ENCODE measurements around the gene TBL3.
A peak's percentile ranks its signal among the peaks of the same experiment; 100 is the strongest.

The TBL3 gene

DNA sequence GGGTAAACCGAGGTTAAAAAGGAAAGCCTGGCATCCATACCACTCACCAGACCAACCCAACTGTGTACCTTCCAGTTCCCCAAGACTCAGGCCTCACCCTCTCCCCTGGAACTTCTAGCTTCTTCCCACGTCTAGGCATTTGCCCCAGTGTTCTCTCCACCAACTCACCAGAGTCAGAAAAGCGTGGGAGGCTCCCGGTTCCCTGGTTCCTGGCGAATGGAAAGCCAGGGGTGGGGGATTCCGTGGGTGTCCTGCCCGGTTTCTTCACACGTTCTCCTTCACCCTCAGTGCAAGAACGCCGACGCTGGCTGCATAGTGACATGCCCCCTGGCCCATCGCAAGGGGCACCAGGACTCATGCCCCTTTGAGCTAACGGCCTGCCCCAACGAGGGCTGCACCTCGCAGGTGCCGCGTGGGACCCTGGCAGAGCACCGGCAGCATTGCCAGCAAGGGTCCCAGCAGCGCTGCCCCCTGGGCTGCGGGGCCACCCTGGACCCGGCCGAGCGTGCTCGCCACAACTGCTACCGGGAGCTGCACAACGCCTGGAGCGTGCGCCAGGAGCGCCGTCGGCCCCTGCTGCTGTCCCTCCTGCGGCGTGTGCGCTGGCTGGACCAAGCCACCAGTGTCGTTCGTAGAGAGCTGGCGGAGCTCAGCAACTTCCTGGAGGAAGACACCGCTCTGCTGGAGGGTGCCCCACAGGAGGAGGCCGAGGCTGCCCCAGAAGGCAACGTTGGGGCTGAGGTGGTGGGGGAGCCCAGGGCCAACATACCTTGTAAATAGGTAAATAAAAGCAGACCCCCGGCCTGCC is 3.5 kb upstream of the TBL3 start:
- H3K4me1 Mint-ChIP-seq (ENCODE audit: low read depth), result peaks cover 37% of the 10 kb centered on the region
- H3K27ac Mint-ChIP-seq, result no peak overlapping the region
- H3K4me3 Mint-ChIP-seq, result no peak overlapping the region
- H3K36me3 Mint-ChIP-seq (ENCODE audit: low read depth), result peaks cover 24% of the 10 kb centered on the region
- H3K27me3 Mint-ChIP-seq, result no peaks in the 10 kb centered on the region
- no peaks in the 10 kb centered on the region for H3K9me3 Mint-ChIP-seq

GRCh38 chr16:1972490-1972877 is 631 bp downstream of the TBL3 start:
- Mint-ChIP-seq H3K27ac (peak overlapping the region; percentile 29), H3K9me3 (no peaks in the 10 kb centered on the region), H3K27me3 (no peaks in the 10 kb centered on the region)

DNA sequence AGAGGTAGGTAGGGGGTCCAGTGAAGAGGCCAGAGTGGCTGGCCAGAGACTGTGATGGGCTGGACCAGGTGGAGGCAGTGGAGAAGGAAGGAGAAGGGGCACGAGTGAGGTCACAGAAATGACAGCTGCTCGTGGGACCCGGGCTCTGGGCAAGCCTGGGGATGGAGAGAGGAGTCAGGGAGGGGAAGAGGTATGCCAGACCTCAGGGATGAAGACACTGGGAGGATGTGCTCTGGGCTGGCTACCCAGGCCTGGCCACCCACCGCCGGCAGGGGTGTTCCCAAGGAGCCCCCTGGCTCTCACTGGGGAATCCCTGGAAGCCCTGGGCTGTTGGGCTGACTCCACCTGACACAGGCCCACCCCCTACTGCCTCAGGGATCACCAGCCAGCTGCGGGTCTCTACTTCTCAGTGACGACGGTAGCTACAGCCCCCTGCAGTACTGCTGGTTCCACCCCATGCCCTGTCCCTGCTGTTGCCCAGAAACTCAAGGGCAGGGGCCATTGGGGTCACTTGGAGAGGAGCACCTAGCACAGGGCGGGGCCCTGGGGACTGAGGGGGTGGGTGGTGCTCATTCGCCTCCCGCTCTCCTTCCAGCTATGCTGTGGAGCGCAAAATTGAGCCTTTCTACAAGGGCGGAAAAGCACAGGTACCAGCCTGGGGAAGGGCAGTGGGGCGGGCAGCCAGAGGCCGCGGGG is 1.8 kb downstream of the TBL3 start:
- H3K36me3 Mint-ChIP-seq (ENCODE audit: low read depth), result peaks cover 20% of the 10 kb centered on the region
- no peaks in the 10 kb centered on the region for H3K9me3 Mint-ChIP-seq
- H3K4me3 Mint-ChIP-seq, result peak overlapping the region; percentile 98
- no peaks in the 10 kb centered on the region for H3K27me3 Mint-ChIP-seq
- no peak overlapping the region for H3K27ac Mint-ChIP-seq
- peaks cover 24% of the 10 kb centered on the region for H3K4me1 Mint-ChIP-seq (ENCODE audit: low read depth)

More at GRCh38 chr16:1972490-1972877, 631 bp downstream of the TBL3 start:
- Mint-ChIP-seq H3K4me3 (peak overlapping the region; percentile 98), H3K4me1 (ENCODE audit: low read depth) (peaks cover 24% of the 10 kb centered on the region), H3K36me3 (ENCODE audit: low read depth) (peaks cover 20% of the 10 kb centered on the region)

- Mint-ChIP-seq H3K27me3 (no peaks in the 10 kb centered on the region), H3K4me1 (ENCODE audit: low read depth) (peaks cover 26% of the 10 kb centered on the region), H3K9me3 (no peaks in the 10 kb centered on the region), H3K4me3 (no peak overlapping the region), H3K36me3 (ENCODE audit: low read depth) (peaks cover 20% of the 10 kb centered on the region), H3K27ac (no peak overlapping the region)
Observed at GRCh38 chr16:1974157-1975070, 2.6 kb downstream of the TBL3 start.

GRCh38 chr16:1975432-1976215 is 3.8 kb downstream of the TBL3 start:
- Mint-ChIP-seq H3K4me3 (no peak overlapping the region), H3K27ac (no peak overlapping the region), H3K4me1 (ENCODE audit: low read depth) (peaks cover 25% of the 10 kb centered on the region), H3K36me3 (ENCODE audit: low read depth) (peaks cover 20% of the 10 kb centered on the region), H3K9me3 (no peaks in the 10 kb centered on the region), H3K27me3 (peaks cover 2% of the 10 kb centered on the region)

- no peak overlapping the region for H3K27ac Mint-ChIP-seq
- H3K9me3 Mint-ChIP-seq, result no peaks in the 10 kb centered on the region
- peaks cover 7% of the 10 kb centered on the region for H3K27me3 Mint-ChIP-seq
- no peak overlapping the region for H3K4me3 Mint-ChIP-seq
- peaks cover 22% of the 10 kb centered on the region for H3K4me1 Mint-ChIP-seq (ENCODE audit: low read depth)
- H3K36me3 Mint-ChIP-seq (ENCODE audit: low read depth), result peaks cover 20% of the 10 kb centered on the region
Observed at GRCh38 chr16:1976216-1976520, 4.3 kb downstream of the TBL3 start.

DNA sequence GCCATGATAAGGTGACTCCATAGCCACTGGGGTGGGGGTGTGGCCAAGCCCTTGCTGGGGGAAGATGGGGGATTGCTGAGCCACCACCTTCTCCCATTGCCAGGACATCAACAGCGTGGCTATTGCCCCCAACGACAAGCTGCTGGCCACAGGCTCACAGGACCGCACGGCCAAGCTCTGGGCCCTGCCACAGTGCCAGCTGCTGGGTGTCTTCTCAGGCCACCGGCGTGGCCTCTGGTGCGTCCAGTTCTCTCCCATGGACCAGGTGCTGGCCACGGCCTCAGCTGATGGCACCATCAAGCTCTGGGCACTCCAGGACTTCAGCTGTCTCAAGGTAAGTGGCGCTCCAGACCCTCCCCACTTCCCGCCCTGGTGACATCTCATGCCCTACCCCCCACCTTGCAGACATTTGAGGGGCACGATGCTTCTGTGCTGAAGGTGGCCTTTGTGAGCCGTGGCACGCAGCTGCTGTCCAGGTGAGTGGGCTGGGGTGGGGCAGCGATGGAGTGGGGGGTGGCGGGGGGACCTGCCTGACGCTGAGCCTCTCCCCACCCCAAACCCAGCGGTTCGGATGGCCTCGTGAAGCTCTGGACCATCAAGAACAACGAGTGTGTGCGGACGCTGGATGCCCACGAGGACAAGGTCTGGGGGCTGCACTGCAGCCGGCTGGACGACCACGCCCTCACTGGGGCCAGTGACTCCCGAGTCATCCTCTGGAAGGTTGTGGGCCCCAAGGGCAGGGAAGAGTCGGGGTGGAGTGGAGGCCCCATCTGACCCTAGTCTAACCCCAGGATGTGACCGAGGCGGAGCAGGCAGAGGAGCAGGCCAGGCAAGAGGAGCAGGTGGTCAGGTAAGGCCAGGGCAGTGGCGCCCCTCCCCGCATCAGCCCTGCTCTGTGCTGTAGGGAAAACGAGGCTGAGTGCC is 5.4 kb downstream of the TBL3 start:
- H3K4me1 Mint-ChIP-seq (ENCODE audit: low read depth), result peaks cover 21% of the 10 kb centered on the region
- no peaks in the 10 kb centered on the region for H3K9me3 Mint-ChIP-seq
- H3K36me3 Mint-ChIP-seq (ENCODE audit: low read depth), result peaks cover 20% of the 10 kb centered on the region

GRCh38 chr16:1977875-1978268 is 6.0 kb downstream of the TBL3 start:
- H3K27me3 Mint-ChIP-seq, result peaks cover 21% of the 10 kb centered on the region
- H3K36me3 Mint-ChIP-seq (ENCODE audit: low read depth), result peaks cover 20% of the 10 kb centered on the region
- H3K27ac Mint-ChIP-seq, result no peak overlapping the region
- H3K4me3 Mint-ChIP-seq, result no peak overlapping the region
- H3K9me3 Mint-ChIP-seq, result no peaks in the 10 kb centered on the region
- peaks cover 18% of the 10 kb centered on the region for H3K4me1 Mint-ChIP-seq (ENCODE audit: low read depth)

More for the DNA sequence above, 5.4 kb downstream of the TBL3 start:
- Mint-ChIP-seq H3K4me3 (no peak overlapping the region), H3K27ac (no peak overlapping the region), H3K27me3 (peaks cover 14% of the 10 kb centered on the region)

DNA sequence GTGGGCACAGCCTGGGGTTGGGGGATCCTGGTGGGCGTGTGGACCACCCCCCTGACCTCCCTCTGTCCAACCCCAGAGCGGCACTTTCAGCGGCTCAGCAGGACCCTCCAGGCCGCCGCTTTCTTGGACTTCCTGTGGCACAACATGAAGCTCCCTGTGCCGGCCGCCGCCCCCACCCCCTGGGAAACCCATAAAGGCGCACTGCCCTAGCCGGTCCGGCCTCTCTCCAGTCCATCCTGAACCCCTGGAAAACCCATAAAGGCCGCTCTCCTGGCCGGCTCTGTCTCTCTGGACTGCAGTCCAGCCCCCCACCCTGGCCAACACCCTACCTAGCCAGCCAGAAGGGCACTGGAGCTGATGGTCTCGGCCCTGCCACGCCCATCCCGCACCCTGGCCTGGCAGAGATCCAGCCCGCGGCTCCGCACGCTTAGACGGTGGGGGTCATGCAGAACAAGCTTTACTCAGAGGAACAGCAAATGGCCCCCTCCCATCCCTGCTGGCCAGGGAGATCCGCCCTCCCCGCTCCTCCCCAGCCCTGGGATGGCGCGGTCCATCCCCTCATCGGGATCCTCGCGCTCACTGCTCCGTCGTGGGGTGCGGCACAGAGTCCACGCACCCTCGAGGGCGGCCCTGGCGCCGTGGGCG is 6.7 kb downstream of the TBL3 start:
- H3K4me3 Mint-ChIP-seq, result no peak overlapping the region
- no peak overlapping the region for H3K27ac Mint-ChIP-seq

DNA sequence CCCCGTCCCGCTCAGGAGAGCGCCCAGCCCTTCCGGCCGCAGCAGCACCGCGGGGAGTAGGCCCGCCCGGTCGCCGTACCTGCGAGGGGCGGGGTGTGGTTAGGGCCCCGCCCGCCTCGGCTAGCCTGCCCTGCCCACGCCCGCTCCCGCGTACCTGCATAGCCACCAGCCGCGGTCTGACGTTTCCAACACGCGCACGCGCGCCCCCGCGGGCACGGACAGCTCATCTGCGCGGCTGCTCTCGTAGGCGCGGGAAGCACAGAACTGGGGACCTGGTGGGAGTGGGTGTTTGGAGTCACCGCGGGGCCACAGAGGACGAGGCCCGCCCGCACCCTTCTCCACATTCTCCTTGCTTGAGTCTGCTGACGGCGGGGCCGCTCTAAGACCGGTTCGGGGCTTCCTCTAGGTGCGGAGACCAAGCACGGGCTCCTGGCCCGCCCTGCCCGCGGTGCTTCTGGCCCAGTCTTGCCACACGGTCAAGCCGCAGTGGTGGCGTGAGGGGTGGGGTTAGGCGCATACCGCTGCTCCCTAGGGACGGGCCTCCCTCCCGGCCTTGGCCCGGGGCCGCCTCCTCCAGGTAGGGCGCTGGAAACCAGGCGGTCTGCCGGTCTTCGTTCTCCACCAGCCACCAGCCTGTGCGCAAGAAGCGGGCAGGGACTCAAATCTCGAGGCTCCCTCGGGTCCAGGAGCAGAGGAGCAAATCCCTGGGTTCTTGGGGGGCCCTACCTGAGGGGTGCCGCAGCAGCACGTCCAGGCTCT is 7.6 kb downstream of the TBL3 start:
- H3K27ac Mint-ChIP-seq, result no peak overlapping the region
- H3K4me1 Mint-ChIP-seq (ENCODE audit: low read depth), result peaks cover 15% of the 10 kb centered on the region
- peaks cover 25% of the 10 kb centered on the region for H3K27me3 Mint-ChIP-seq
- no peak overlapping the region for H3K4me3 Mint-ChIP-seq
- peaks cover 20% of the 10 kb centered on the region for H3K36me3 Mint-ChIP-seq (ENCODE audit: low read depth)
- H3K9me3 Mint-ChIP-seq, result no peaks in the 10 kb centered on the region

More for the DNA sequence above, 6.7 kb downstream of the TBL3 start:
- Mint-ChIP-seq H3K36me3 (ENCODE audit: low read depth) (peaks cover 20% of the 10 kb centered on the region), H3K9me3 (no peaks in the 10 kb centered on the region), H3K27me3 (peaks cover 25% of the 10 kb centered on the region), H3K4me1 (ENCODE audit: low read depth) (peaks cover 15% of the 10 kb centered on the region)

DNA sequence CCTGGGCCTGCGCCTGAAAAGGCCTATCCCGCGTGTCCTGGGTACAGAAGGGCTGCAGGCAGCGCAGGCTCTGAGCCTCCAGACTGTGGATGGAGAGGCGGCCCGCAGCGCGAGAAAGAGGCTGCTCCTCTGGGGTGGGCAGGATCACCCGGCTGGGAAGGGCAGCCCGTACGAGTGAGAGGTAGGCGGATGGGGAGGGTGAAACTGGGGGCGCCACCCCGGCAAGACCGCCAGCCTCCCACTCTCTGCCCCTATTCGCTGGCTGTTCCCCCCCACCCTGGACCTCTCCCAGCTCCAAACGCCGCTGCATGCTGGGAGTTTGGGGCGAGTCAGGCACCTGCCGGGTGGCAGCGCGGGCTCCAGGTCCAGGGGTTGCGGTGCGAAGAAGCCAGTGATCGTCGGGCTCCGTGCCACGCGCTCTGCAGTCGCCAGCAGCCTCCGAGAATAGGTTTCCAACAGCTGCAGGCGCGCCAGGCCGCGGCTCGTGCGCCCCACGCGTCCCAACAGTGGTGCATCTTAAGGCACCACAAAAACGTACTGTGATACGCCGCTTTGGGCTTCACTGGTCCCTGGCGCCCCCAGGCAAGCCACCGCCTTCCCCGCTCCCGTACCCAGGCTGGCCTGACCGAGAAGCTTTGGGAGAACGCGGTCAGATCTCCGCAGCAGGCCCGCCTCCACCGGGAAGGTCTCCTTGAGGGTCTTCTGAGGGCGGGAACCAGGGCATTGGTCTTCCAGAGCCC is 8.3 kb downstream of the TBL3 start:
- peaks cover 25% of the 10 kb centered on the region for H3K27me3 Mint-ChIP-seq
- peaks cover 13% of the 10 kb centered on the region for H3K36me3 Mint-ChIP-seq (ENCODE audit: low read depth)
- H3K9me3 Mint-ChIP-seq, result no peaks in the 10 kb centered on the region
- H3K27ac Mint-ChIP-seq, result no peak overlapping the region
- H3K4me3 Mint-ChIP-seq, result no peak overlapping the region
- H3K4me1 Mint-ChIP-seq (ENCODE audit: low read depth), result peaks cover 16% of the 10 kb centered on the region

DNA sequence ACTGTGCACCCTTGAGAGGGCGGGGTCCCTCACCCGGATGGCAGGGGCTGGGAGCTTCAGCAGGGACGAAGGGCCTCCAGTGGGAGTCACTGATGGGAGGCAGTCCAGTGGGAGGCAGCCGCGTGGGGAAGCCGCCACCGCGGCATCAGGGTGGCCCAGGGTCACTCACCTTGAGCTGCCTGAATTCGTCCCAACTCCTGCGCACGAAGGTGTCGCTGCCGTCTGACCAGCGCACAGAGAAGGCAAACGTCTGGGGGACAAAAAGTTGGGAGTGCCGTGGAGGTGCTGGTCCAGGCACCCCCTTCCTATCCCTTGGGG is 8.9 kb downstream of the TBL3 start:
- peaks cover 11% of the 10 kb centered on the region for H3K36me3 Mint-ChIP-seq (ENCODE audit: low read depth)
- peaks cover 21% of the 10 kb centered on the region for H3K4me1 Mint-ChIP-seq (ENCODE audit: low read depth)
- no peaks in the 10 kb centered on the region for H3K9me3 Mint-ChIP-seq
- no peak overlapping the region for H3K27ac Mint-ChIP-seq
- peaks cover 25% of the 10 kb centered on the region for H3K27me3 Mint-ChIP-seq
- no peak overlapping the region for H3K4me3 Mint-ChIP-seq
